ENCODE results near the gene DCHS2.

Gene DCHS2

DNA sequence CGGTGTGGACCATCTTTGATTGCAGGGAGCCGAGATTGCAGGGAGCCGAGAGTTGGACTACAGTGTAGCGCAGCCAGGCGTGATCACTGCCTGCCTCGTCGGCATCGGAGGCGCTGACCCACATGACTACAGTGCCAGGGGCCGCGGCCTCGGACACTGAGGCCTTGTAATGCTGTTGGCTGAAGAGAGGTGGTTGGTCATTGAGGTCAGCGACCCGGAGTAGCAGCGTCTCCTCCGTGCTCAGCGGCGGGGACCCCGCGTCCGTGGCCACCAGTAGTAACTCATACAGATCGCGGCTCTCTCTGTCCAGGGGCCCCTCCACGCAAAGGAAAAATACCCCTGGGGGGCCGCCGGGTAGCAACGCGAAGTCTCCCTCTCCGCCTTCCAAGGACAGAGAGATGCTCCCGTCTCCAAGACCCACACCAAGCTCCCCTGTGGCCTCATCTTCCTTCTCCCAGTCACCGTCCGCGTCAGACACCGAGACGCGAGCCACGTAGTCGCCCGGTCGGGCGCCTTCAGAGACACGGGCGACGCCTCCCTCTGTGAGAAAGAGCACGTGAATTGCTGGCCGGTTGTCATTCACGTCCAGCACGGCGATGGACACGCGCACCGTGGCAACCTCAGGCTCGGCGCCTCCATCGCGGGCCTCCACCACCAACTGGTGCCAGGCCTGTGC is 1.9 kb downstream of the DCHS2 start:
- Mint-ChIP-seq H3K27me3 (ENCODE audit: low read depth) (peaks cover 67% of the 10 kb centered on the region), H3K4me1 (peaks cover 11% of the 10 kb centered on the region), H3K36me3 (ENCODE audit: low read depth) (peaks cover 3% of the 10 kb centered on the region), H3K27ac (no peak overlapping the region), H3K9me3 (peaks cover 4% of the 10 kb centered on the region), H3K4me3 (no peak overlapping the region)
- TF ChIP-seq, protein P1, sequence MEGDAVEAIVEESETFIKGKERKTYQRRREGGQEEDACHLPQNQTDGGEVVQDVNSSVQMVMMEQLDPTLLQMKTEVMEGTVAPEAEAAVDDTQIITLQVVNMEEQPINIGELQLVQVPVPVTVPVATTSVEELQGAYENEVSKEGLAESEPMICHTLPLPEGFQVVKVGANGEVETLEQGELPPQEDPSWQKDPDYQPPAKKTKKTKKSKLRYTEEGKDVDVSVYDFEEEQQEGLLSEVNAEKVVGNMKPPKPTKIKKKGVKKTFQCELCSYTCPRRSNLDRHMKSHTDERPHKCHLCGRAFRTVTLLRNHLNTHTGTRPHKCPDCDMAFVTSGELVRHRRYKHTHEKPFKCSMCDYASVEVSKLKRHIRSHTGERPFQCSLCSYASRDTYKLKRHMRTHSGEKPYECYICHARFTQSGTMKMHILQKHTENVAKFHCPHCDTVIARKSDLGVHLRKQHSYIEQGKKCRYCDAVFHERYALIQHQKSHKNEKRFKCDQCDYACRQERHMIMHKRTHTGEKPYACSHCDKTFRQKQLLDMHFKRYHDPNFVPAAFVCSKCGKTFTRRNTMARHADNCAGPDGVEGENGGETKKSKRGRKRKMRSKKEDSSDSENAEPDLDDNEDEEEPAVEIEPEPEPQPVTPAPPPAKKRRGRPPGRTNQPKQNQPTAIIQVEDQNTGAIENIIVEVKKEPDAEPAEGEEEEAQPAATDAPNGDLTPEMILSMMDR (IDR thresholded peaks at IDR 0.05; ENCODE audit: unreplicated experiment in 3 of 3) = no peak

DNA sequence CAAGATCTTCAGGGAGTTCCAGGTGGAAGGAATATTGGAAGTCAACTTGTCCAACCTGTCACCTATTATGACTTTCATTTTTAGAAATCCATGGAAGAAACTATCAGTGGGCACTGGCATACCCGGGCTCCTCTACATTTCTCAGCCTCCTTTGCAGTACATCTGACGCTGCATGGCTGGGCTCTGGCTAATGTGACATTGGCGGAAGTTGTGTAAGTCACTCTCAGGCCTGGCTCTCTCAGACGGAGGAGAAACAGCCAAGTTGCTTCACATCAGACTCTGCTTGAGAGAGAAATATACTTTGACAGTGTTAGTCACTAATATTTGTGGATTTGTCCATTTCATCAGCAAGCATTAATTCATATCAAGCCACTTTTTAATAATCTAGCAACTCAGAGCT is 4.5 kb downstream of the DCHS2 start:
- Mint-ChIP-seq H3K9me3 (peaks cover 4% of the 10 kb centered on the region), H3K36me3 (ENCODE audit: low read depth) (peaks cover 3% of the 10 kb centered on the region), H3K27ac (no peak overlapping the region), H3K27me3 (ENCODE audit: low read depth) (peaks cover 44% of the 10 kb centered on the region), H3K4me1 (peaks cover 8% of the 10 kb centered on the region), H3K4me3 (peak overlapping the region in 2 of 3 experiments; percentile 54 to 73)
- TF ChIP-seq, protein P1 (IDR thresholded peaks at IDR 0.05; ENCODE audit: unreplicated experiment in 3 of 3) = no peak

DNA sequence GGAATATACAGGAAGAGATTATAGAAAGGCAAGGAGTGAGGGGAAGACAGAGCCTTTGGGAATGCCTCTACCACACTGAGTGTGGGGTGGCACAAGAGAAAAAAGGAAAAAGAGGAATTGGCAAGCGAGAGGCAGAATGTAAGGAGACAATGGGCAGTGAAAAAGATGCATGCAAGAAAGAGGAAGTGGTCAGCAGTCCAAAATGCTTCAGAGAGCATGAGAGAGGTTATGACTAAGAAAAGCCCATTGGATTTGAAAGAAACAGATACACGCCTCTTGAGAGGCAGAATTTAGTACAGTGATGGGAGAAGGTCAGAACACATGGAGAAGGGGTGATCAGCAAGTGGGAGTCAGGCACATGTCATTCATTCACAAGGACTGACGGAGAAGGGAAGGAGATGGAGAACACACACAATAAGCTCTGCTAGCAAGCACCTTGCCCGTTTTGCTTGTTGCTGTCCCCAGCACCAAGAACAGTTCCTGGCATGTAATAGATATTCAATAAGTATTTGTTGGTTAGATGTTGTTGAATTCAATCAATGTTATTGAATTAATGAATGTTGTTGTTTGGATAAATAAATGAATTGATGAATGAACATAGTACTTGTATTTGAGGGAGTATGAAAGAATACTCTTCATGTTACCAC is 6.3 kb downstream of the DCHS2 start:
- H3K27ac Mint-ChIP-seq = no peak overlapping the region
- peaks cover 4% of the 10 kb centered on the region for H3K9me3 Mint-ChIP-seq
- H3K27me3 Mint-ChIP-seq (ENCODE audit: low read depth) = peaks cover 25% of the 10 kb centered on the region
- peaks cover 3% of the 10 kb centered on the region for H3K36me3 Mint-ChIP-seq (ENCODE audit: low read depth)
- H3K4me3 Mint-ChIP-seq = no peak overlapping the region
- TF ChIP-seq, protein P1 (IDR thresholded peaks at IDR 0.05; ENCODE audit: unreplicated experiment in 3 of 3) = no peak
- H3K4me1 Mint-ChIP-seq = no peaks in the 10 kb centered on the region

DNA sequence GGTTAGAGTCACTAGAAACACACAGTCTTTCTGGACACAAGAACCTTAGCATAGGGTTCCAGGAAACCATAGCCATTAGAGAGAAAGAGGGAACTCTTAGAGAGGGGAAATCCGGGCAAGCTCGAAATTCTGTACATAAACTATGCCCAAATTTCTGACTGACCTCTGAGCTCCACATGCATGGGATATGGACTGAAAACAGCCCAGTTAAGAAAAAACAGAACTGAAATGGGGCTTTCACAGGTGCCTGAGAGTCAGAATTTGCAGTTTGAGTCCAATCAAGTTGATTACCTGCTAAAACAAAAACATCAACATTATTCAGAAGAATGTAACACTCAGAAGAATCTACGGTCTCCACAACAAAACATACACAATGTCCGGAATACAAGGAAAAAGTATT is 13.1 kb downstream of the DCHS2 start:
- peaks cover 10% of the 10 kb centered on the region for H3K36me3 Mint-ChIP-seq (ENCODE audit: low read depth)
- H3K27me3 Mint-ChIP-seq (ENCODE audit: low read depth) = no peaks in the 10 kb centered on the region
- no peak overlapping the region for H3K27ac Mint-ChIP-seq
- peaks cover 2% of the 10 kb centered on the region for H3K9me3 Mint-ChIP-seq
- H3K4me3 Mint-ChIP-seq = no peak overlapping the region
- H3K4me1 Mint-ChIP-seq = peaks cover 19% of the 10 kb centered on the region
- TF ChIP-seq, protein P1 (IDR thresholded peaks at IDR 0.05; ENCODE audit: unreplicated experiment in 3 of 3) = no peak

DNA sequence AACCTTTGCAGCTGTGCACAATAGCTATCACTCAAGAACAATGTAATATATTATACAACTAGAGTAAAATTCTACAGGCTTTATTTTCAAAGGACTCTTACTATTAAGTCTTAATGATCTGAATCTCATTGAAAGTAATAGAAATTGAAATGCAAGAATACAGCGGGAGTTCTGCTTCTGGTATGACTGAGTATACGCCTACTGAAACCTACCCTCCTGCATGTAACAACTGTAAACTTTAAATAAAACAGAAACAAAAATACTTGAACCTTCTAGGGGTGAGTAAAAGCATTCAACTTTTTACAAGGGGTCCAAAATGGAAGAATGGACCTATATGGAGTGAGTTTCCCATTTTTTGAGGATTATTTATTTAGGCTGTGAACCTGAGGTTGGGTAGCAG is 13.5 kb downstream of the DCHS2 start:
- no peak overlapping the region for H3K27ac Mint-ChIP-seq
- H3K9me3 Mint-ChIP-seq = peaks cover 2% of the 10 kb centered on the region
- H3K4me1 Mint-ChIP-seq = peaks cover 23% of the 10 kb centered on the region
- peaks cover 10% of the 10 kb centered on the region for H3K36me3 Mint-ChIP-seq (ENCODE audit: low read depth)
- TF ChIP-seq, protein P1 (IDR thresholded peaks at IDR 0.05; ENCODE audit: unreplicated experiment in 3 of 3) = no peak
- no peak overlapping the region for H3K4me3 Mint-ChIP-seq
- H3K27me3 Mint-ChIP-seq (ENCODE audit: low read depth) = no peaks in the 10 kb centered on the region

DNA sequence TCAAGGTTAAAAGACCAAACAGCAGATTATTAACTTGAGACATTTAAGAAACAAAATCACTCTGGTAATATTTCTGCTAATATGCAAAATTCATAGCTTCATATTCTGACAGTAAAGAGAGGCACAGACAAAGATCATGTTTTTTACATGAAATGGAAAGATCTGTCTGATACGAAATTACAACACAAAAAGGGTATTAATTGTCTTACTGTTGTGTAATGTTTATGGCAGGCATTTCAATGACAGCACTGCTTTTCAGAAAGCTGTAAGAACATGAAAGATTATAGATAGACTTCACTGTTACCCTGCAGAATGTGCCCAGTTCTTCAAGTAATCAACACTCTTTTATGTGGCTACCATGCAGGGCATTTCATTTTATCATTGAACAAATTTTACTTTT is 15.4 kb downstream of the DCHS2 start:
- Mint-ChIP-seq H3K27me3 (ENCODE audit: low read depth) (no peaks in the 10 kb centered on the region), H3K36me3 (ENCODE audit: low read depth) (peaks cover 10% of the 10 kb centered on the region), H3K4me3 (no peak overlapping the region), H3K27ac (peak overlapping the region; percentile 14 to 34 (median 31)), H3K9me3 (peaks cover 2% of the 10 kb centered on the region), H3K4me1 (peaks cover 42% of the 10 kb centered on the region)
- TF ChIP-seq, protein P1 (IDR thresholded peaks at IDR 0.05; ENCODE audit: unreplicated experiment in 3 of 3) = no peak

All from nephron (organoid).